Effector CD8-positive, alpha-beta T cell (primary cell): Measurements from ENCODE around the gene EFNA4.

Source experiments
- DNase-seq: peaks from one replicate; lab custom pipeline; 2025; lab: John Stamatoyannopoulos, UW

Gene EFNA4

GRCh38 chr1:155033524-155033923 lies 30.0 kb upstream of the EFNA4 start, which contains the start of the genes DCST1 and DCST2:
Gene DCST1 (plus strand): TSS chr1:155033824. CDS start chr1:155034037, 213 bp downstream.
Gene DCST2 (minus strand): TSS chr1:155033781. CDS start chr1:155033701, 80 bp downstream.
- no peak for DNase-seq

- no peak for DNase-seq
These were observed 29.0 kb upstream of the EFNA4 start for GRCh38 chr1:155034318-155035208.

- DNase-seq, result no peak
These were observed 27.6 kb upstream of the EFNA4 start for GRCh38 chr1:155035936-155036335.

GRCh38 chr1:155037043-155037442 lies 26.5 kb upstream of the EFNA4 start:
- no peak for DNase-seq

DNA sequence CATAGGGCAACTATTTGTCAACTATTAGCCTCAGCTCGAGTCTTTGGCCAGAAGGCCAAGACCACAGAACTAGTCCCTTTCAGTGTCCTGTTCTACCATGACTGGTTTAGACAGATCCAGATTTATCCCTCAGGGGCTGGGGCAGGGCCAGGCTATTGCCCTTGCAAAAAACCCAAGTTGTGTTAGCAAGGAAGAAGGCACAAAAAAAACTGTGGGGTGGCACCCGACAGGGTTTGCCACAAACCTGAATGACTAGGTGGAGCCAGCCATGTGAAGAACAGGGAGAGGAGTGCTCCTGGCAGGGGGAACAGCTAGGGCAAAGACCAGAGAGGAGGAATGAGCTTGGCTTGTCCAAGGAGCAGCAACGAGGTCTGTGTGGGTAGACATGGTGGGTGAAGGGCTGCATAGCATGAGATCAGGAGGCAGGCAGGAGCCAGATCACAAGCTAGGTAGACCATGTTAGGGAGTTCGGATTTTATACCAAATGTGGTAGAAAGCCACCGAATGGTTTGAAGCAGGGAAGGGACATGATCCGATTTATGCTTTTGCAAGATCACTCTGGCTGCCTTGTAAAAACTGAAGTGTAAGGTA lies 25.6 kb upstream of the EFNA4 start:
- no peak for DNase-seq

- DNase-seq, result no peak
These were observed 24.8 kb upstream of the EFNA4 start for GRCh38 chr1:155038602-155039307.

- no peak for DNase-seq
These were observed 24.3 kb upstream of the EFNA4 start for GRCh38 chr1:155039308-155039669.

DNA sequence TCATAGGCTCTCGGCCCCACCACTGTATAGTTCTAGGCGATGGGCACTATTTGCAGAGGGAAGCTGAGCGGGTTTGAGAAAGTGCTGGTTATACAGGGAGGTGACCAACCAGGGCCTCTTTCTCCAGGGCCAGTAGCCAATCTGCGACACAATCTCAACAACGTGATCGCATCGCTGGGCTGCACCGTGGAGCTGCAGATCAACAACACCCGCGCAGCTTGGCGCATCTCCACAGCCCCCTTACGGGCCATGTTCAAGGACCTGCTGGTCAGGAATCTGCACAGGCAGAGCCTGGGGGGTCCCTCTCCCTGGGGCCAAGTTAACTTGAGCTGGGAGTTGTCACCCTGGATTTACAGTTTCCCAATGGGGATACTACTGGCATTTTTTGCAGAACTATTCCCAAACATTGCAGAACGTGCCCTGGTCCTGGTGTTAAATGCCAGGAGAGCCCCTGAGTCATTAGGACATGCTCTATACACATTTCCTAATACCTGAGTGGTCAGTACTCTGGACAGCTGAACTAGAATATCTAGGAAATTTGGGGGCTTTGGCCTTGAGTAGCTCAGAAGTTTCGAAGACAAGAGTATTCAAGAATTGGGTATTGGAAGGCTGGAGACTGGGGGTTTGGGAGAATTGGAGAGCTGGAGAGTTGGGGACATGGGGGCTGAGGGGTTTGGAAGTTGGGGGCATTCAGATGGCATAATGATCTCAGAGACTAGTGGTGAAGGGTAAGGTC lies 23.0 kb upstream of the EFNA4 start:
- DNase-seq, result no peak

DNA sequence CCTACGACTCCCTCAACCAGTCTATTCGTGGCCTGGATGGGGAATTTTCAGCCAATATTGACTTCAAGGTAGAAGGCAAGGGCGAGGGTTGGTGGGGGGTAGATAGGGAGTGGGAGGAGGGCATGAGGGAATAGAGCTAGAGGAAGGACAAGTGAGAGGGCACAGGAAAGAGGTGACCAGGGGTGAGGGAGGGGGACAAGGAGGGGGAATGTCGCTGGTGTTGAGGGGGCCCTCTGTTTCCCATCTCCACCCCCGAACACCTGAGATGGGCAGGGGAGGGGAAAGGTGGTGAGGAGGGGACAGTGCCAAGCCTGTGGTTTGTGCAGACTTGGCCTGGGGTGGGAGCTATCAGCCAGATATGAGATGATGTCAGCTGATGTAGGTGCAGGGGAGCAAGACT lies 20.8 kb upstream of the EFNA4 start:
- DNase-seq, result no peak

- no peak for DNase-seq
These were observed 20.2 kb upstream of the EFNA4 start for GRCh38 chr1:155043301-155043702.

- no peak for DNase-seq
These were observed 19.7 kb upstream of the EFNA4 start for GRCh38 chr1:155043793-155044192.

DNA sequence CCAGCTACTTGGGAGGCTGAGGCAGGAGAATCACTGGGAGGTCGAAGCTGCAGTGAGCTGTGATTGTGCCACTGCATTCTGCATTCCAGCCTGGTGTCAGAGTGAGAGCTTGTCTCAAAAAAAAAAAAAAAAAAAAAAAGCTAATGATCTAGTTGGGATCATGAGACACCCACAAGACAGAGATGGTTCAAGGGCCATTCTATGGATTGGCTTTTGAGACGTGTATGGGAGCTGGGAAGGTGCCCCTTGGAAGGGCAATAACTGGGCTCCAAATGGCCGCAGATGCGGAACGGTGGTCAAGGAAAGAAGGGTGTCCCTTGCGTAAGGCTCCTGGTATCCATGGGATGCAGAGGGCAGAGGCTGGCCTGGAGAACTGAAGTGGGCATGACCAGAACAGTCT lies 19.2 kb upstream of the EFNA4 start:
- DNase-seq, result no peak

DNA sequence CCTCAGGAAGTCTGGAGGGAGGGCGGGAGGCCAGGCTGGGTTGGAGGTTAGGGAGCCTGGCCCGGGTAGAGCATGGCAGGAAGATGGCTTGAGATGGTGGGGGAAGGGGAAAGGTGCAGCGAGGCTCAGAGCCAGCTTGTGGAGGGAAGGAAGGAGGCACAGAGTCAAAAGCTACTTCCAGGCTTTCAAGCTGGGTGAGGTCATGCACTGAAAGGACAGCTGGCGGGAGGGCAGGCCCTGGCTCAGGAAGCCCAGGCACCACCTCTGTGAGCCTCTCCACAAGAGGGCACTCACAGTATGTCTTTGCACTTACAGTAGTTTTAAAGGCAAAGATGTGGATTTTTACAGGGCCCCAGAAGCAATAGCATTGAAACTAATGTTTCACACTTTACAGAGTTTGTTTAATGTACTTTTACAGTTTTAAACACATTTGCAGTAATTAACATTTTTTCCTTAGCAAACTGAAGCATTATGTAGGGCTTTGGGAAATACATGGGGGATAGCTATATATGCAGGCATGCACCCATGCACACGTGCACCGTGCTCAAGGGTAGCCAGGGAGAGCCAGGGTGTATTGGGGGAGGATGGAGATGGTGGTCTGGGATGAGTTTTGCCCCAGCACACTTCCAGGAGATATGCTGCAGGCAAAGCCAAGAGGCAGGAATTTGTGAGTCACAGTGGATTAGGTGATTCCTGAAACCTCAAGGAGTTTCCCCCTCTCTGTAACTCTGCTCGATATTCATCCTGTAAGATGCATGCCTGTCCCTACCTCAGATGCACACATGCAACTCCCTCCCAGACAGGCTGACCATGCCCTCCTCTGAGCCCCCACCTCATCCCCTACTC lies 18.5 kb upstream of the EFNA4 start:
- peak; percentile 39 for DNase-seq

DNA sequence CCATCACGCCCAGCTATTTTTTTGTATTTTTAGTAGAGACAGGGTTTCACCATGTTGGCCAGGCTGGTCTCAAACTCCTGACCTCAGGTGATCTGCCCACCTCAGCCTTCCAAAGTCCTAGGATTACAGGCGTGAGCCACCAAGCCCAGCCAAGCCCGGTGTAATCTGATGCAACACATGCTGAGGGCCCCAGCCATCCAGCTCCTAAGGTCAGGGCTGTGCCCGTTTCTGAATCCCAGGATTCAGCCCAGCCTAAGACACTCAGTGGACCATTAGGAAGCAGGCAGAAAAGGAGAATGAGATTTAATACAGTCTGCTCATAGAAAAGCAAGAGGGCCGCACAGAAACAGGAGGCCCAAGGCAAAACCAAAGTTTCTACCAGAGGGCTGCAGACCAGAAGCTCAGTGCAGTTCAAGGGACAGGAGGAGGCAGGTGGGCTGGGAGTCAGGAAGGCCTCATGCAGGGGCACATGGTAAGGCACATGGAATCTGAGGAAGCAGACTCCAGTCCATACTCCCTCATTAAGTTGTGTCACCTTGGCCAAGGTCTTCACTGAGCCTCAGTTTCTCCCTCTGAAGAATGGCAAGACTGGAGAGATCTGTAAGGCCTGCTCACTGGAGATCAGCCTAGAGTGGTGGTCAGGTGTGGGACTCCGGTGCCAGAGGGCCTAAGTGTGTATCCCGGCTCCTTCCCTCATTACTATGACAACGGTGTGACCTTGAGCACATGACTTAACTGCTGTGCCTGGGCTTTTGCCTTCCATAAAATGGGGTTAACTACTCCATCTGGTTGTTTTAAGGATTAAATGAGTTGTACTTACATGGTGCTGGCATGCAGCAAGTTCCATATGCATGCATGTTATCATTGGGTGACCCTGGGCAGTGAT lies 14.8 kb upstream of the EFNA4 start:
- no peak for DNase-seq

- no peak for DNase-seq
These were observed 13.6 kb upstream of the EFNA4 start for GRCh38 chr1:155049651-155050559.

DNA sequence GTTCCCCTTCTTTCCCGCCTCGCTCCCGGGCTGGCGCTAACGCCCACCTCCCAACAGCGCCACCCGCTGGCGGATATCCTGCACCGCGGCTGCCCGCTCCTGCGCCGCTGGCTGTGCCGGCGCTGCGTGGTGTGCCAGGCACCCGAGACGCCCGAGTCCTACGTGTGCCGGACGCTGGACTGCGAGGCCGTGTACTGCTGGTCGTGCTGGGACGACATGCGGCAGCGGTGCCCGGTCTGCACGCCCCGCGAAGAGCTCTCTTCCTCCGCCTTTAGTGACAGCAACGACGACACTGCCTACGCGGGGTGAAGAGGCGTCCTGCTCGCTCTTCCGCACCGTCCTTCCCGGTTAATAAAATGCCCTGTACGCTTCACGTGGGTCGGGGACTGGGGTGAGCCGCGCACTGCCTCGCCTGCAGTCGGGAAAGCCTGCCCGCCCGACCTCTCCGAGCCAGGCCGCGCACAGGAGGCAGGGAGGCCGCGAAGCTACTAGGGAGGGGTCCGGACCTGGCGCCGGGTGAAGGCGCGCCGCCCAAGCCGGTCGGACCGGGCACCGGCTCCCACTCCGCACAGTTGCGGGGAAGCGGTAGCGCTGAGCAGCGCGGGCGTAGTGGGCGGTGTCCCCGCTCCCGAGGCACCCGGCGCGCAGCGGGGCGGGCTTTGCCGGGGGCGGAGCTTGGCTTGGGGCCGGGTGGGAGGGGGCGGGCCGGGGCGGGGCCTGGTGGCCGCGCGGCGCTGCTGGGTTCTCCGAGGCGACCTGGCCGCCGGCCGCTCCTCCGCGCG lies 12.8 kb upstream of the EFNA4 start, which contains the start of gene ADAM15:
Gene ADAM15 (plus strand): TSS at position 757 of the 782 bp plus-strand sequence. CDS start 71 bp downstream, outside the sequence.
- DNase-seq, result peak; percentile 76

DNA sequence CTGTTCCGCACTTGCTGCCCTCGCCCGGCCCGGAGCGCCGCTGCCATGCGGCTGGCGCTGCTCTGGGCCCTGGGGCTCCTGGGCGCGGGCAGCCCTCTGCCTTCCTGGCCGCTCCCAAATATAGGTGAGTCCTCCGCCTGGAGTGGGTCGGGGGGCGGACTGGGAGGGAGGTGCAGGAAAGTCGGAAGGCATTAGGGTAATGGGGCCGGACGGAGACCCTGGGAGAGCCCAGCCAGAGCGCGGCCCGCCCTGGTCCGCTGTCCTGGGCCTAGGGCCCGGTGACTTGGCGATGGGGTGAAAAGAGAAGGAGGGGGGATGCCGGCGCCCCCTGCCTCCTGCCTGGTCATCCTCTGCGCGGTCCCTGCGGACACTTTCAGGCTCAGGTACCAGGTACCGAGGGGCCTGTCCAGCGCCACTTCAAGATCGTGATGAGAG lies 12.2 kb upstream of the EFNA4 start:
- DNase-seq, result no peak
